HG02870 (cell line): Measurements from ENCODE around the gene ORAI2.
"Not testable (repeated sequence)": the region's sequence is repeated elsewhere in the genome, so short reads cannot be mapped to it uniquely, and the experiment has no call there.

ENCODE experiments used
- ATAC-seq: cut with Tn5 transposase; IDR thresholded peaks from one replicate; pipeline ENCODE4 v1.9.1; 2021; ENCODE audit warnings: mild to moderate bottlenecking, moderate library complexity; ENCODE audit not compliant: unreplicated experiment

The ORAI2 gene

DNA sequence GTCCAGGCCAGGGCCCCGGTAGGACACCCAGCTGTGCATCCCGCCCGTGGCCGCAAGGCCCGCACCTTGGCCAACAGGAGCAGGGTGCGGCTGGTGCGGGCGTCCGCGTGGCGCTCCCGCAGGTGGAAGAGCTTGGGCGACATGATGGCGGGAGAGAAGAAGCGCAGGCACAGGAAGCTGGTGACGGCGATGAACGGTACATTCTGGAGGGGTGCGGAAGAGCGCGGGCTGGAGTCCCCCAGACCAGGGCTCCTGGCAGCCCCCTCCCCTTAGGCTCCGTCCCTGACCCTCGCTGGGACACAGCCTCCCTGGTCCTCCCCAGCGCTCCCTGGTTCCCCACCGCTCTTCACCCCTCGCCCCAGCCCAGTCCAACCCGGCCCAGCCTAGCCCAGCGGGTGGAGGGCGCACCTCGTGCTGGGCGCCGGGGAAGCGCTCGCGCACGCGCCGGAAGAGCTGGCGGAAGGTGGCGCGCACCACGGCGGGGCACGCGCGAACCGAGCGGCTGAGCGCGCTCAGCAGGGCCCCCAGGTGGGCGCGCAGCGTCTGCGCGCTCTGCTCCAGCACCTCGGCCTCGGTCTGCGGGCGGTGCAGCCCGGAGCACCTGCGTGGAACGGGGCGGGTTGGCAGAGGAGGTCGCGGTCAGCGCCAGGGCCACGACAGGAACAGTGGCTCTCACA is 61.2 kb downstream of the ORAI2 start:
- peak; percentile 43 for ATAC-seq

DNA sequence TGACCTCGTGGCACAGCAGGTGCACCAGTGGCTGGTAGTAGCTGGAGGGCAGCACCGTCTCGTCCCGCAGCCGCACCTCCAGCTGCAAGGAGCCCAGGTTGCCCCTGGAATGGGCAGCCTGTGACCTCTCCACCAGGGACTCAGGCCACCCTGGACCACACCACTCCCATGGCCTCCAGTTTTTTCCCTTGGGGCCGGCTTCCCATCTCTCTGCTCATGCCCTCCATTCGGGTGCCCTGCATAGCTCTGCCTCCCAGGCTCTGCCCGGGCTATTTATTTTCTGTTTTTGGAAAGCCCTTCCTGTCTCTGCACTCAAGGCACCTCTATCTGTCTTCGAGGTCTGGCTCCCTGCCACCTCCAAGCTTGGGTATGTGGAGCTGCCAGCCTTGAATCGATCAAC is 63.5 kb downstream of the ORAI2 start:
- ATAC-seq: not testable (repeated sequence)

DNA sequence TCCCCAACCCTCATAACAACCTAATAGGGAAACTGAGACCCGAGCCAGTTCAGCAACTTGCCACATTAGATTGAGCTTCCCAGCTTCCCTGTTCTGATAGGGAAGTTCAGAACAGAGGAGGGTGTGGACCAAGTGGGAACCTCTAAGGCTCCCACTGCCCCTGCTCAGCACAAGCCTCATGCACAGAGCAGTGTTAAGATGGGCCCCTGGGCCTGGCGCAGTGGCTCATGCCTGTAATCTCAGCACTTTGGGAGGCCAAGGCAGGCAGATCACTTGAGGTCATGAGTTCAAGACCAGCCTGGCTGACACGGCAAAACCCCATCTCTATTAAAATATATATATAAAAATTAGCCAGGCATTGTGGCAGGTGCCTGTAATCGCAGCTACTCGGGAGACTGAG is 63.9 kb downstream of the ORAI2 start:
- not testable (repeated sequence) for ATAC-seq

DNA sequence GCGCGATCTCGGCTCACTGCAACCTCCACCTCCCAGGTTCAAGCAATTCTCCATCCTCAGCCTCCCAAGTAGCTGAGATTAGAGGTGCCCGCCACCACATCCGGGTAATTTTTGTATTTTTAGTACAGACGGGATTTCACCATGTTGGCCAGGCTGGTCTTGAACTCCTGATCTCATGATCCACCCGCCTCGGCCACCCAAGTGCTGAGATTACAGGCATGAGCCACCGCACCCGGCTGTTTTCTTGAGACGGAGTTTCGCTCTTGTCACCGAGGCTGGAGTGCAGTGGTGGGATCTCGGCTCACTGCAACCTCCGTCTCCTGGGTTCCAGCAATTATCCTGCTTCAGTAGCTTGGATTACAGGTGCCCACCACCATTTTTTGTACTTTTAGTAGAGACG is 64.9 kb downstream of the ORAI2 start:
- ATAC-seq: not testable (repeated sequence)

DNA sequence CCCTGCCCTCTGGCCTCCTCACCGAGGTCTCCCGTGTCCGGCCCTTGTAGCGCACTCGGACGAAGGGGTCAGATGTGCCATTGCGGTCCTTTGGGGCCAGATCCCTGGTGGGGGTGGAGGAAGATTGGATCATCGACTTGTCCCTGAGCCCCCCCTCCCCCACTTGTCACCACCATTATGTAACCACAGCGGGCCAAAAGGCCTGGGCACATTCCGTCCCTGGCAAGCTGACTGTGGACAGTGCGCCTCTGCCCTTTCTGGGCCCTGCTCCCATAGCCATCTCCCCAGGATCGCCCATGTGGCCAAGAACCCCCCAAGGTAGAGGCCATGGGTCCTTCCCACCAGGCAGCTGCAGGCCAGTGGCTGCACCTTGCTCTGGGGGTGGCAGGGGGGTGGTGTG is 69.8 kb downstream of the ORAI2 start:
- ATAC-seq: not testable (repeated sequence)

DNA sequence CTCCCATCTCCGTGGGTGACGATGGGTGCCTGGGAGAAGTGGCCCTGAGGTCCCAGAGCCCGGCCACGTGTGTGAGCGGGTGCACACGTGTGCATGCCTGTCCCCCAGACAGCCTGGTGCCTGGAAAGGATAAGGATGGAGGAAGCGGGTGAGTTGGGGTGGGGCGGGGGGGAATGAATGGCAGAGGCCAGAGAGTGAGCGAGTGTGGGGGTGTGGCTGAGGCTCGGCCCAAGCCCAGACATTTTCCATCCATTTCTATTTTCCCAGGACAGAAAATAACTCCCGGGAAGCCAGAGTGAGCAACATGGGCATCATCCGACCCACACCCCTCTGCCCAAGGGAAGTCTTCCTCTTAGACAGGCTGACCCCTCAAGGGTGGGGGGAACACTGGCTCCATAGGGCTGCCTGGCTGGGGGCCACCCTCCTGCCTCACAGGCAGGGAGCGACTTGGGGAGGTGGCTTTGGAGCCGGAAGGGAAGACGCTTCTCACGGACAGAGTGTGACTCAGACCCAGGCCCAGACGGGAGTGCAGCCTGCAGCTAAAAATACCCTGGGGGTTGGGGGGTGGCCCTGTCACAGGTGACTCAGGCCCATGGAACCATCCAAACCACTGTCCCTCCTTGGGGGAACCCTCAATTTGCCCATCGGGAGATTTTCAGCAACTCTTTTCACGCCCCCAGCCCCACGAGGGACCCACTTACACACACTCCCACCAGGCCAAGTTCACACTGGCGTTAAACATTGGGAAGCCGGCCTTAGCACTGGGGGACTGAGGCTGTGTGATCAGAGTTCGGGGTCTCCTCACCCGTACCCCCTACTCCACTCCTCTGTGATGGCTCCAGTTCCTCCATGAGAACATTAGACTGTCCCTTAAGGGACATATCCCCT is 72.2 kb downstream of the ORAI2 start:
- ATAC-seq: not testable (repeated sequence)
